Measurements from ENCODE around the gene ARHGAP42. TPM values are rescaled to one million over a fixed set of nuclear protein-coding genes. Genes with fewer than 3 reads are reported as not detected.
A peak's percentile ranks its signal among the peaks of the same experiment; 100 is the strongest.

ARHGAP42 gene
- total RNA-seq (10 to 100 TPM in 7 of 9 donors, 1 to 10 TPM in 2; 6.8 to 25.0 (median 13.0) TPM), polyA plus RNA-seq (1 to 10 TPM; 2.5 to 6.7 (median 3.0) TPM)
- long read RNA-seq, donor 1, result 0 reads
- long read RNA-seq, donor 2, full-length matches to known transcripts, result 3 of 3 reads
- long read RNA-seq, donor 2, partial matches to known transcripts, result 0 of 3 reads
- long read RNA-seq, donor 2, other reads (novel, unspliced or antisense), result 0 of 3 reads
- long read RNA-seq, donor 3, full-length matches to known transcripts, result 3 of 3 reads
- long read RNA-seq, donor 3, partial matches to known transcripts, result 0 of 3 reads
- long read RNA-seq, donor 3, other reads (novel, unspliced or antisense), result 0 of 3 reads
- long read RNA-seq, donor 4, partial matches to known transcripts, result 0 of 1 reads
- long read RNA-seq, donor 4, other reads (novel, unspliced or antisense), result 0 of 1 reads
- long read RNA-seq, donor 5, full-length matches to known transcripts, result 2 of 3 reads
- long read RNA-seq, donor 5, partial matches to known transcripts, result 0 of 3 reads
- long read RNA-seq, donor 5, other reads (novel, unspliced or antisense), result 1 of 3 reads
- long read RNA-seq, donor 6, result 0 reads
- long read RNA-seq, donor 7, full-length matches to known transcripts, result 1 of 1 reads
- long read RNA-seq, donor 7, partial matches to known transcripts, result 0 of 1 reads
- long read RNA-seq, donor 7, other reads (novel, unspliced or antisense), result 0 of 1 reads
- long read RNA-seq, donor 8, full-length matches to known transcripts, result 6 of 6 reads
- long read RNA-seq, donor 8, partial matches to known transcripts, result 0 of 6 reads
- long read RNA-seq, donor 8, other reads (novel, unspliced or antisense), result 0 of 6 reads
- long read RNA-seq, donor 9, full-length matches to known transcripts, result 2 of 2 reads
- long read RNA-seq, donor 9, partial matches to known transcripts, result 0 of 2 reads
- long read RNA-seq, donor 9, other reads (novel, unspliced or antisense), result 0 of 2 reads
- long read RNA-seq, donor 10, full-length matches to known transcripts, result 2 of 2 reads
- long read RNA-seq, donor 10, partial matches to known transcripts, result 0 of 2 reads
- long read RNA-seq, donor 10, other reads (novel, unspliced or antisense), result 0 of 2 reads

GRCh38 chr11:100687054-100687629 lies at the start of gene ARHGAP42:
Gene ARHGAP42, plus strand, starts transcription at chr11:100687288. Its CDS starts 391 bp downstream, at chr11:100687679.
- Histone ChIP-seq H3K27me3 (no peaks in the 10 kb centered on the region), H3K36me3 (replicated peaks in 1 of 2) (no peaks in the 10 kb centered on the region), H3K4me3 (peak within 1 kb of the TSS; percentile 59 to 96 (median 80)), H3K4me1 (replicated peaks in 1 of 2) (peaks cover 0 to 6% of the 10 kb centered on the region in 2 donors), H3K27ac (peak within 1 kb of the TSS in 4 of 5 donors; percentile 53 to 79 (median 55)), H3K9me3 (replicated peaks in 1 of 3) (no peaks in the 10 kb centered on the region)
- TF ChIP-seq, protein P1, sequence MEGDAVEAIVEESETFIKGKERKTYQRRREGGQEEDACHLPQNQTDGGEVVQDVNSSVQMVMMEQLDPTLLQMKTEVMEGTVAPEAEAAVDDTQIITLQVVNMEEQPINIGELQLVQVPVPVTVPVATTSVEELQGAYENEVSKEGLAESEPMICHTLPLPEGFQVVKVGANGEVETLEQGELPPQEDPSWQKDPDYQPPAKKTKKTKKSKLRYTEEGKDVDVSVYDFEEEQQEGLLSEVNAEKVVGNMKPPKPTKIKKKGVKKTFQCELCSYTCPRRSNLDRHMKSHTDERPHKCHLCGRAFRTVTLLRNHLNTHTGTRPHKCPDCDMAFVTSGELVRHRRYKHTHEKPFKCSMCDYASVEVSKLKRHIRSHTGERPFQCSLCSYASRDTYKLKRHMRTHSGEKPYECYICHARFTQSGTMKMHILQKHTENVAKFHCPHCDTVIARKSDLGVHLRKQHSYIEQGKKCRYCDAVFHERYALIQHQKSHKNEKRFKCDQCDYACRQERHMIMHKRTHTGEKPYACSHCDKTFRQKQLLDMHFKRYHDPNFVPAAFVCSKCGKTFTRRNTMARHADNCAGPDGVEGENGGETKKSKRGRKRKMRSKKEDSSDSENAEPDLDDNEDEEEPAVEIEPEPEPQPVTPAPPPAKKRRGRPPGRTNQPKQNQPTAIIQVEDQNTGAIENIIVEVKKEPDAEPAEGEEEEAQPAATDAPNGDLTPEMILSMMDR (IDR thresholded peaks at IDR 0.05), result no peak
- peak in 1 of 2 donors; percentile 37 for TF ChIP-seq POLR2A (IDR thresholded peaks at IDR 0.05)
- WGBS, 4 donors, result 0 to 1% (median 0%) methylated on average over 3 to 79 of the region's 80 CpGs
- intact Hi-C loops (cut with DNase I), result loop anchor here (5.0 to 10.0 kb wide), 2 partner anchors 165 to 168 kb away; no protein-coding TSS in a partner anchor
- DNase-seq, result peak; percentile 49 to 75 (median 62)

GRCh38 chr11:100637706-100638105 lies 49.4 kb upstream of the ARHGAP42 start:
- no peaks in the 10 kb centered on the region for H3K27me3 ChIP-seq
- H3K27ac ChIP-seq, result no peak overlapping the region
- no peaks in the 10 kb centered on the region for H3K36me3 ChIP-seq (replicated peaks in 1 of 2)
- no peak for DNase-seq
- TF ChIP-seq POLR2A (IDR thresholded peaks at IDR 0.05), result no peak
- TF ChIP-seq, protein P1 (IDR thresholded peaks at IDR 0.05), result no peak
- H3K4me3 ChIP-seq, result no peak overlapping the region
- no peaks in the 10 kb centered on the region for H3K9me3 ChIP-seq (replicated peaks in 1 of 3)
- intact Hi-C loops (cut with DNase I), result no loop called here
- peaks cover 0 to 8% of the 10 kb centered on the region in 2 donors for H3K4me1 ChIP-seq (replicated peaks in 1 of 2)
- 75 to 83% (median 81%) methylated on average over 10 of the region's 10 CpGs for WGBS, 4 donors

- no peak overlapping the region for H3K4me3 ChIP-seq
- no peak for DNase-seq
- H3K9me3 ChIP-seq (replicated peaks in 1 of 3), result no peaks in the 10 kb centered on the region
- peak overlapping the region in 1 of 5 donors; percentile 60 for H3K27ac ChIP-seq
- 63 to 94% (median 76%) methylated on average over 1 of the region's 1 CpG for WGBS, 4 donors
- TF ChIP-seq, protein P1 (IDR thresholded peaks at IDR 0.05), result no peak
- TF ChIP-seq POLR2A (IDR thresholded peaks at IDR 0.05), result no peak
- no peaks in the 10 kb centered on the region for H3K4me1 ChIP-seq (replicated peaks in 1 of 2)
- intact Hi-C loops (cut with DNase I), result no loop called here
- H3K27me3 ChIP-seq, result no peaks in the 10 kb centered on the region
- no peaks in the 10 kb centered on the region for H3K36me3 ChIP-seq (replicated peaks in 1 of 2)
Observed at GRCh38 chr11:100638648-100639047, 48.4 kb upstream of the ARHGAP42 start.

Data from adrenal gland (tissue), 19 donors.